GM12878 (cell line): ENCODE data around the gene SUMF2. TPM values are rescaled to one million over a fixed set of nuclear protein-coding genes. Genes with fewer than 3 reads are reported as not detected.

ENCODE experiments used
- CBX3 ChIP-seq: fragments of 200-600 bp; sonication (generic); IDR thresholded peaks from 2 replicates; pipeline ENCODE4 v1.6.1; 2016; ENCODE audit warnings: low read depth, borderline replicate concordance
- CHD2 ChIP-seq: IDR thresholded peaks from 2 replicates; pipeline ENCODE4 v1.6.1; 2011; ENCODE audit warnings: low read depth, low read length, improper control_type of control experiment, borderline replicate concordance
- CHD4 ChIP-seq: fragments of 200-600 bp; sonication (generic); IDR thresholded peaks from 2 replicates; pipeline ENCODE4 v1.6.1; 2016; ENCODE audit warnings: mild to moderate bottlenecking
- FOS ChIP-seq: IDR thresholded peaks from 3 replicates; pipeline ENCODE4 v1.6.1; 2011; ENCODE audit warnings: borderline replicate concordance; ENCODE audit not compliant: insufficient read length; ENCODE audit errors: extremely low read depth
- FOXM1 ChIP-seq: IDR thresholded peaks from 2 replicates; pipeline ENCODE4 v1.6.1; 2012; ENCODE audit warnings: low read depth, mild to moderate bottlenecking, inconsistent platforms, low read length, moderate library complexity
- HDAC6 ChIP-seq: fragments of 200-600 bp; sonication (generic); IDR thresholded peaks from one replicate; pipeline ENCODE4 v1.8.0; 2017; ENCODE audit warnings: antibody characterized with exemption; ENCODE audit not compliant: unreplicated experiment
- IRF5 ChIP-seq: fragments of 450-650 bp; IDR thresholded peaks from 2 replicates; pipeline ENCODE4 v1.6.1; 2017; ENCODE audit warnings: borderline replicate concordance
- MTA2 ChIP-seq: fragments of 450-650 bp; IDR thresholded peaks from 2 replicates; pipeline ENCODE4 v1.6.1; 2016; ENCODE audit warnings: low read depth, mild to moderate bottlenecking, moderate library complexity
- MTA3 ChIP-seq: IDR thresholded peaks from 2 replicates; pipeline ENCODE4 v1.6.1; 2012; ENCODE audit warnings: low read length, inconsistent platforms, borderline replicate concordance
- MYC ChIP-seq: IDR thresholded peaks from 2 replicates; pipeline ENCODE4 v1.6.1; 2011; ENCODE audit warnings: mild to moderate bottlenecking, low read length, moderate library complexity, inconsistent platforms; ENCODE audit not compliant: insufficient read depth, insufficient replicate concordance, insufficient read length, severe bottlenecking
- NFYA ChIP-seq: IDR thresholded peaks from 2 replicates; pipeline ENCODE4 v1.6.1; 2011; ENCODE audit warnings: low read depth, mild to moderate bottlenecking, low read length, improper control_type of control experiment, borderline replicate concordance
- POLR2A ChIP-seq: IDR thresholded peaks from 2 replicates; pipeline ENCODE4 v1.6.1; 2011; ENCODE audit warnings: low read depth, mild to moderate bottlenecking, low read length
- POU2F2 ChIP-seq: IDR thresholded peaks from 3 replicates; pipeline ENCODE4 v1.6.1; 2011; ENCODE audit warnings: low read depth, mild to moderate bottlenecking, low read length, borderline replicate concordance
- RBBP5 ChIP-seq: fragments of 200-600 bp; sonication (generic); conservative IDR thresholded peaks from 2 replicates; pipeline ENCODE4 v1.6.1; 2016
- SIN3A ChIP-seq: IDR thresholded peaks from 2 replicates; pipeline ENCODE4 v1.6.1; 2012; ENCODE audit warnings: low read depth, low read length, improper control_type of control experiment
- STAT3 ChIP-seq: IDR thresholded peaks from 2 replicates; pipeline ENCODE4 v1.6.1; 2011; ENCODE audit warnings: low read depth, low read length, improper control_type of control experiment
- TCF3 ChIP-seq: IDR thresholded peaks from 2 replicates; pipeline ENCODE4 v1.6.1; 2012; ENCODE audit warnings: low read depth, mild to moderate bottlenecking, low read length, borderline replicate concordance; ENCODE audit not compliant: insufficient read depth
- TCF7 ChIP-seq: IDR thresholded peaks from 2 replicates; pipeline ENCODE4 v1.6.1; 2014; ENCODE audit warnings: antibody characterized with exemption, borderline replicate concordance
- ZBTB4 ChIP-seq: fragments of 450-650 bp; formaldehyde crosslinking; IDR thresholded peaks from 2 replicates; pipeline ENCODE4 v1.4.0; 2022; ENCODE audit warnings: mild to moderate bottlenecking, moderate library complexity
- ZNF274 ChIP-seq: IDR thresholded peaks from one replicate; pipeline ENCODE4 v1.8.0; 2011; ENCODE audit not compliant: insufficient read length, insufficient read depth
- ZNF622 ChIP-seq: fragments of 450-650 bp; IDR thresholded peaks from 2 replicates; pipeline ENCODE4 v1.6.1; 2017; ENCODE audit warnings: mild to moderate bottlenecking, inconsistent platforms
- ZZZ3 ChIP-seq: IDR thresholded peaks from 2 replicates; pipeline ENCODE4 v1.6.1; 2011; ENCODE audit warnings: low read depth; ENCODE audit not compliant: control insufficient read depth, insufficient read length
- polyA plus RNA-seq, 11 experiments: library from polyadenylated mRNA; depleted of rRNA in 4 of 11; unstranded in 6 of 11; stranded (reverse) in 5 of 11; fragments of >200 nt; fragmentation: Nextera tagmentation in 4 of 11; fragmentation: Illumina TruSeq in 1 of 11; extraction: Ambion mirVana in 4 of 11; extraction: Trizol in 1 of 11; gene quantifications; 1 replicate in 1 of 11; 2 replicates in 10 of 11; pipeline versions ENCODE4 v1.2.1 to v1.2.3, GENCODE V29; 2011 to 2016; ENCODE audit warnings: inconsistent platforms in 2 of 11, missing spikeins in 2 of 11, low read depth in 1 of 11
- total RNA-seq, 4 experiments: library from RNA; depleted of rRNA in 3 of 4; stranded (reverse); fragments of >200 nt in 3 of 4; fragmentation: Illumina TruSeq in 1 of 4; extraction: Trizol in 1 of 4; gene quantifications; 2 replicates each; pipeline versions ENCODE4 v1.2.1 to v1.2.3, GENCODE V29; 2013 to 2021
- TF ChIP-seq, protein P1 (sequence below): IDR thresholded peaks from 2 replicates; pipeline ENCODE4 v1.6.1; 2012; ENCODE audit warnings: low read length, inconsistent platforms
- TF ChIP-seq, protein P2 (sequence below): fragments of 450-650 bp; IDR thresholded peaks from 2 replicates; pipeline ENCODE4 v1.6.1; 2017; ENCODE audit warnings: low read depth, mild to moderate bottlenecking, moderate library complexity

The SUMF2 gene
- total and polyA plus RNA-seq, 10 of the 15 experiments (the other 5 are each of a cell fraction or from before 2014, with no cell fraction given) = 39.9 to 106 (median 71.7) TPM

- TF ChIP-seq ZNF274 = no peak
- no peak for TF ChIP-seq STAT3
- no peak for TF ChIP-seq IRF5
- no peak for TF ChIP-seq ZBTB4
- TF ChIP-seq RBBP5 = no peak
- TF ChIP-seq CHD2 = peak; percentile 91
- TF ChIP-seq POLR2A = peak; percentile 91
- TF ChIP-seq, protein P1, sequence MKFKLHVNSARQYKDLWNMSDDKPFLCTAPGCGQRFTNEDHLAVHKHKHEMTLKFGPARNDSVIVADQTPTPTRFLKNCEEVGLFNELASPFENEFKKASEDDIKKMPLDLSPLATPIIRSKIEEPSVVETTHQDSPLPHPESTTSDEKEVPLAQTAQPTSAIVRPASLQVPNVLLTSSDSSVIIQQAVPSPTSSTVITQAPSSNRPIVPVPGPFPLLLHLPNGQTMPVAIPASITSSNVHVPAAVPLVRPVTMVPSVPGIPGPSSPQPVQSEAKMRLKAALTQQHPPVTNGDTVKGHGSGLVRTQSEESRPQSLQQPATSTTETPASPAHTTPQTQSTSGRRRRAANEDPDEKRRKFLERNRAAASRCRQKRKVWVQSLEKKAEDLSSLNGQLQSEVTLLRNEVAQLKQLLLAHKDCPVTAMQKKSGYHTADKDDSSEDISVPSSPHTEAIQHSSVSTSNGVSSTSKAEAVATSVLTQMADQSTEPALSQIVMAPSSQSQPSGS = no peak
- no peak for TF ChIP-seq ZNF622
- TF ChIP-seq MTA2 = no peak
- no peak; the same call in 1 of the 2 replicates for TF ChIP-seq NFYA
- no peak for TF ChIP-seq CHD4
- TF ChIP-seq, protein P2, sequence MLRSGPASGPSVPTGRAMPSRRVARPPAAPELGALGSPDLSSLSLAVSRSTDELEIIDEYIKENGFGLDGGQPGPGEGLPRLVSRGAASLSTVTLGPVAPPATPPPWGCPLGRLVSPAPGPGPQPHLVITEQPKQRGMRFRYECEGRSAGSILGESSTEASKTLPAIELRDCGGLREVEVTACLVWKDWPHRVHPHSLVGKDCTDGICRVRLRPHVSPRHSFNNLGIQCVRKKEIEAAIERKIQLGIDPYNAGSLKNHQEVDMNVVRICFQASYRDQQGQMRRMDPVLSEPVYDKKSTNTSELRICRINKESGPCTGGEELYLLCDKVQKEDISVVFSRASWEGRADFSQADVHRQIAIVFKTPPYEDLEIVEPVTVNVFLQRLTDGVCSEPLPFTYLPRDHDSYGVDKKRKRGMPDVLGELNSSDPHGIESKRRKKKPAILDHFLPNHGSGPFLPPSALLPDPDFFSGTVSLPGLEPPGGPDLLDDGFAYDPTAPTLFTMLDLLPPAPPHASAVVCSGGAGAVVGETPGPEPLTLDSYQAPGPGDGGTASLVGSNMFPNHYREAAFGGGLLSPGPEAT = peak; percentile 93
- TF ChIP-seq SIN3A = peak; percentile 46; the same call in 1 of the 2 replicates
- TF ChIP-seq POU2F2 = no peak
- TF ChIP-seq TCF7 = no peak
- TF ChIP-seq TCF3 = 0 out of 2 replicates have a peak, but pooled peaks have one; percentile 15
- TF ChIP-seq CBX3 = no peak
- no peak for TF ChIP-seq MYC
- peak; percentile 71 for TF ChIP-seq FOS
- TF ChIP-seq FOXM1 = no peak
- no peak for TF ChIP-seq ZZZ3
- TF ChIP-seq MTA3 = no peak
- no peak for TF ChIP-seq HDAC6
Measured at GRCh38 chr7:56051339-56052191, 12.5 kb upstream of the SUMF2 start, which contains the start of the genes CCT6A and PSPH (continued).
